RCC 7860 (cell line): ENCODE results near the gene CNKSR1.
"Not testable (repeated sequence)": the region's sequence is repeated elsewhere in the genome, so short reads cannot be mapped to it uniquely, and the experiment has no call there.

Experiments used
- DNase-seq: peaks from one replicate; pipeline ENCODE4 v3.0.0-alpha.2; 2015; ENCODE audit warnings: low spot score
- FAIRE-seq: peaks from 2 replicates; lab custom pipeline; 2012; peaks lifted over from hg19 to GRCh38; lab: Jason Lieb, UNC

CNKSR1 gene

GRCh38 chr1:26224606-26225005 lies 47.3 kb downstream of the CNKSR1 start:
- no peak for FAIRE-seq

GRCh38 chr1:26225033-26225831 lies 47.9 kb downstream of the CNKSR1 start:
- FAIRE-seq: no peak
- DNase-seq: no peak

More at GRCh38 chr1:26224606-26225005, 47.3 kb downstream of the CNKSR1 start:
- DNase-seq: no peak

DNA sequence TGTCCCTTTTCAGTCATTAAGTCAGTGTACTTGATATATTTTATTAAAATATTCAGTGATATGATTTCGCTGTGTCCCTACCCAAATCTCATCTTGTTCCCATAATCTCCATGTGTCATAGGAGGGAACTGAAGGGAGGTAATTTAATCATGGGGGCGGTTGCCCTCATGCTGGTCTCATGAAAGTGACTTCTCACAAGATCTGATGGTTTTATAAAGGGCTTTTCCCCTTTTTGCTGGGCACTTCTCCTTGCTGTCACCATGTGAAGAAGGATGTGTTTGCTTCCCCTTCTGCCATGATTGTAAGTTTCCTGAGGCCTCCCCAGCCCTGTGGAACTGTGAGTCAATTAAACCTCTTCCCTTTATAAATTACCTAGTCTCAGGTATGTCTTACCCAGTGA lies 53.4 kb downstream of the CNKSR1 start:
- FAIRE-seq, DNase-seq: not testable (repeated sequence)

GRCh38 chr1:26233903-26234643 lies 56.8 kb downstream of the CNKSR1 start, which contains the start of gene CEP85:
TSS of gene CEP85 (plus strand) at chr1:26234200. CDS start at chr1:26239784, 5,584 bp downstream.
- FAIRE-seq: peak; percentile 91
- DNase-seq: peak; percentile 95

- no peak for FAIRE-seq
- DNase-seq: no peak
Measured at GRCh38 chr1:26234644-26235370, 57.5 kb downstream of the CNKSR1 start.

DNA sequence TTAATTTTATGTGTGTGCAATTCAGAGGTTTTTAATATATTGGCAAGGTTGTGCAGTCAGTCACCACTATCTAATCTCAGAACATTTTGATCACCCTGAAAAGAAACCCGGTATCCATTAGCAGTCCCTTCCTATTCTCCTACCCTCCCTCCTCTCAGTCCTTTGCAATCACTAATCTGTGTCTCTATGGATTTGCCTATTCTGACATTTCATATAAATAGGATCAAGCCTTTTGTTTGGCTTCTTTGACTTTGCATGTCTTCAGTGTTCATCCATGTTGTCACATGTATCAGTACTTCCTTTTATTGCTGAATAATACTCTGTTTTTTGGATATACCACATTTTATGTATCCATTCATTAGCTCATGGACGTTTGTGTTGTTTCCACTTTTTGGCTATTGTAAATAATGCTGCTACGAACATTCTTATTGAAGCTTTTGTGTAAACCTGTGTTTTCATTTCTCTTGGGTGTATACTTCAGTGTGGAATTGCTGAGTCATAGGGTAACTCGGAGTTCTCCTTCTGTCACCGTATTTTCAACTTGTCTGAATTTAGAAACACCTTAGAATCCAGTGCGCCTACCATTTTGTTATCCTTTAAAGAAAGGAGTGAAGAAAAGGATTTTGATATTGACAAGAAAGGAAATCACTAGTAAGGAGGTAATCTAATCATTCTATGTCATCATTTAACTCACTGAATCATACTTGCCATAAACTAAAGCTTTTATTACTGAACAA lies 60.1 kb downstream of the CNKSR1 start:
- DNase-seq (no peak), FAIRE-seq (peak; percentile 39)
